NOMO-1 treated with DMSO at 0.1 percent for 48 hours (cell line): ENCODE measurements around the gene ADGRG3.

Experiments
- DNase-seq: peaks from one replicate; lab custom pipeline; 2025; ENCODE audit not compliant: unreplicated experiment; lab: John Stamatoyannopoulos, UW

The ADGRG3 gene

DNA sequence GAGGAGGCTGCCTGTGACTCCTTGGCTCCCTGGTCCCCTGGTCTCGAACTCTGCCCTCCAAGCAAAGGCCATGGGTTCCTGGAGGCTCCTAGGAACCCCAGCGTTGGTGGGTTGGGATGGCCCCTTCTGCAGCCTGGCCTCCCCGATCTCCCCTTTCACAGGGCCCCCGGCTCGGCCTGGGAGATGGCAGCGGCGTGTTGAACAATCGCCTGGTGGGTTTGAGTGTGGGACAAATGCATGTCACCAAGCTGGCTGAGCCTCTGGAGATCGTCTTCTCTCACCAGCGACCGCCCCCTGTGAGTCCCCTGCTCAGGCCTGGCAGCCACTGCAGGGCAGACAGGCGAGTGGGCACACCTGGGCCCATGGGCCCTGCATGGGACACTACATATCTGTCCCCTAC is 10.9 kb downstream of the ADGRG3 start:
- no peak for DNase-seq

DNA sequence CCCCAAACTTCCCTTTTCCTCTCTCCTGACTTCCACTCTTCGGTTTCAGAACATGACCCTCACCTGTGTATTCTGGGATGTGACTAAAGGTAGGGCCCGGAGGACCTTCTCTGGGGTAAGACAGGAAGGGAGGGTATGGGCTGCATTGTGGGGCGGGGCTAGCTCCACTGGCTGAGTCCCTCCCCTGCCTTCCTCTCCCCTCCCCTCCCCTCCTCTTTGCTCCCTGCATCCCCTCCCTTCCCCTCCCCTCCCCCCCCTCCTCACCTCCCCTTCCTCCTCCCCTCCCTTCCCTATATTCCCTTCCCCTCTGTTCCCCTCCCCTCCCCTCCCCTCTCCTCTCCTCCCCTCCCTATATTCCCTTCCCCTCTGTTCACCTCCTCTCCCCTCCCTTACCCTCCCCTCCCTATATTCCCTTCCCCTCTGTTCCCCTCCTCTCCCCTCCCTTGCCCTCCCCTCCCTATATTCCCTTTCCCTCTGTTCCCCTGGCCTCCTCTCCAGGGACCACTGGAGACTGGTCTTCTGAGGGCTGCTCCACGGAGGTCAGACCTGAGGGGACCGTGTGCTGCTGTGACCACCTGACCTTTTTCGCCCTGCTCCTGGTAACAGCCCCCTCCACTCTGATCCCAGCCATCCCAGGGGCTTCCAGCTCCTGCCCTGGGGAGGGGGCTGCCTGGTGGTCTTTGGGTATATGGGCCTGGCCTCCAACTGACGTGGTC is 11.8 kb downstream of the ADGRG3 start:
- no peak for DNase-seq

- peak; percentile 32 for DNase-seq
These were observed 12.8 kb downstream of the ADGRG3 start for GRCh38 chr16:57680842-57681375.

DNA sequence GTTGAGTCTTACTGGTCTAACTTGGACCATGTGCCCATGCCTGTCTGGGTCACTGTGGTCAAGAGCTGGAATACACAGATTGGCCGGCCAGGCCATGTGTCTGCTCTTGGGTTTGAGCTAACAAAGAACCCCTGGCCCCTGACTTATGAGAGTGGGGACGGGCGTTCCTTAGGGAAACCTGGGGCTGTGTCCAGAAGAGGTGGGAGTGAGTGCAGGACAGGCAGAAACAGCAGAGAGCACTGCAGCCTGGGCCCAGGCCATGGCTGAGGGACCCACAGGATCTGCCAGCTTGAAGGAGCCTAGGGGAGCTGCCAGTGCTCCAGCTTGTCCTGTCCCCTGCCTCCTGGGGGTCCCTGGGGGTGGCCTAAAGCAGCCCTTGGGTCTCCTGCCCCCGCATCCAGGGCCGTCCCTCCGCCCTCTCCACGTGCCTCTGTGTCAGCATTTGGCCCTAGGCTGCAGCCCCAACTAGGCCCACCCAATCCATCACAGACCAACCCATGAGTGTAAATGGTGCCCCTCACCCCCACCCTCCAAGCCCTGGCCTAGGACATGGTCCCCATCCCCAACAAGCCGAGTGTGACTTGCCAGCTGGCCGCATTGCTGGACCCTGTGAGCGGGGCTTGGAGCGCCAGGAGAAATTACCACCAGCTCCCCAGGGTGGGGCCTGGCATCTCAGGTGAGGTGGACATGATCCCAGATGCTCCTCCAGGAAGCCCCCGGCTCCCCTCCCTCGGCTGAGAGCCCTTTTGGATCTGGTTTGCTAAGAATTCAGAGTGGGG is 14.0 kb downstream of the ADGRG3 start:
- DNase-seq = no peak

DNA sequence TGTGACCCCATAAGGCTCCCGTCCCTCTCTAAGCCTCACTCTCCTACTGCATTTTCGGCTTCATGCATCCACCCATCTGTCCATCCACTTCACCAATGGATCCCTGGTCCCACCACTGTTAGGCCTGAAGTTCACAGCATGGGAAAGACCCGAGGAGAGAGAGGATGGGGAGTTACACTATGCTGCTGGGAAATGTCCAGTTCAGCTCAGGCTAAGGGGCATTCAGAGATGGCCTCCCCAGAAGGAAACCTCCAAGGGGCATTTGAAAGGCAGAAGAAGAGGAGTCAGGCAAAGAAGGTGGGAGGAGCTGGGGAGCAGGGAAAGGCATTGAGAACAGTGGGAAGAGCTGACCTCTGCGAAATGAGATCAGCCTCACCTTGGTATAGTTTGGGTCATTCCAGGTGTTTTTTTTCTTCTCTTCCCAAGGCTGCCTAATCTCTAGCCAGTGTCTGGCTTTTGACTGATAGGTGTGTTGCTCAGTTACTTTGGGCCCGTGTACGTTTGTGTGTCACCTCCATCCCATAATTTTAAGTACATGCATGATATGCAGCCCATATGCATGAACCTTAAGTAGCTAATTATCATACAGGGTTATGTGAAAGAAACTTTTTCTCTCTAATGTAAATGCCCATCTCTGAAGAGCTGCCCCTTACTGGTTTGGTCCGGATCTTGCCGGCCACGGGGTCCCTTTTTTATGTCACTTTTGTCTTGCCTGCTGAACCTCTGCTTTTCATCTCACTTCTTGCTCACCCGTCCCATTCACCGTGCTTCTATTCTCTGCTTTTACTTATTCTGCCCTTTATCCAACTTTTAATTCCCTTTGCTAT is 14.9 kb downstream of the ADGRG3 start:
- DNase-seq = no peak

- no peak for DNase-seq
These were observed 15.8 kb downstream of the ADGRG3 start for GRCh38 chr16:57683636-57684545.

DNA sequence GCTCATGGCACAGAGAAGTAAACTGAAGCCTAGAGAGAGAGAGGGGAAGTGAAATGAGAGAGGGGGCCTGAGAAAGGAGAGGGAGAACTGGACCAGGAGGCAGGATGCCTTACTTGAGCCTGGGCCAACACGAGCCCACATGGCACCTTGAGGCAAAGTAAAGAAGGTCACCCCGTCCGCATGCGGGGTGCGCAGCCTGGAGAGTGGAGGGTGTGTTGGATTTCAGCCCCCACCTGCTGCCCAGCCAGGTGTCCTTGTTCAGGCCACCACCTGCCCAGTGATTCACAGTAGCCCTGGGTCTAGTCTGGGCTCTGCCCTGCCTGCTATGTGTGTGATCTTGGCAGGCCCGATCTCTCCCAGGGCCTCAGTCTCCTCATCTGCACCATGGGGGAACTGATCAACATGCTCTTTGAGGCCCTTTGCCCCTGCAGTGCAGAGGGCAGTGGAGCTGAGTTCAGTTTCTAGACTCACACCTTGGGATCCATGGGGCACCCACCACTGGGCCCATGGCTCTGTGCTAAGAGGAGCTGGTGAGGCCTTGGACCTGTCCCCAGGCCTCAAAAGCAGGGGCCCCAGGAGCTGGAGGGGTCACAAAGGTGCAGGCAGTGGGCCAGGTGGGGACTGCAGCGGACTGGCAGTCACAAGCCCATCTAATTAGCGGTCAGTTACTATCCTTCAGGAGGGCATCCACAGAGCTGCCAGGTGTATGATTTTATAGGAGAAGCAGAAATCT is 16.7 kb downstream of the ADGRG3 start:
- no peak for DNase-seq

DNA sequence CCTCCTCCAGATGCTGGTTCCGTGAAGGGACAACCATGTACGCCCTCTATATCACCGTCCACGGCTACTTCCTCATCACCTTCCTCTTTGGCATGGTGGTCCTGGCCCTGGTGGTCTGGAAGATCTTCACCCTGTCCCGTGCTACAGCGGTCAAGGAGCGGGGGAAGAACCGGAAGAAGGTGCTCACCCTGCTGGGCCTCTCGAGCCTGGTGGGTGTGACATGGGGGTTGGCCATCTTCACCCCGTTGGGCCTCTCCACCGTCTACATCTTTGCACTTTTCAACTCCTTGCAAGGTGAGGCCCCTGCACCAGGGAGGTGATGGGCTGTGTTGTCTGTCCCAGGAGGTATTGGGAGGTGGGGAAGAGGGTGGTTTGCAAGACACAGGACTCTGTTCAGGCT is 17.5 kb downstream of the ADGRG3 start:
- no peak for DNase-seq

DNA sequence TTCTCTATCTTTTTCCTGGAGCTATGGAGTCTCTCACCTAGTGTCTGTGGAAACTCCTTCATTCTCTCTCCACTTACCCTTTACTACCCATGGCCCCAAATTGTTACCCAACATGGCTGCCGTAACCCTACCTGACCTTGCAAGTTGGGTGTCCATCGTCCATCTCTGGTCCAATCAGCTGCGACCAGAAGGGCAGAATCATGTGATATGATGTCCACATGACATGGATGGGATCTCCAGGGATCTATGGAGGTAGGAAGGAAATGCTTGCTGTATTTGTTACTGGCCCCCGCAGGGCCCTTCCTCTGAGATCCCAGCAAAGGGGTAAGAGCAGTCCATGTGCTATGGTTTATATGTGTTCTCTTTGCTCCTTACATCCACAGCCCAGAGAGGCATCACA is 18.5 kb downstream of the ADGRG3 start:
- DNase-seq = no peak

GRCh38 chr16:57687363-57687929 is 19.3 kb downstream of the ADGRG3 start:
- peak; percentile 16 for DNase-seq

- no peak for DNase-seq
These were observed 20.4 kb downstream of the ADGRG3 start for GRCh38 chr16:57688487-57688986.

GRCh38 chr16:57688987-57689761 is 21.1 kb downstream of the ADGRG3 start:
- DNase-seq = no peak

DNA sequence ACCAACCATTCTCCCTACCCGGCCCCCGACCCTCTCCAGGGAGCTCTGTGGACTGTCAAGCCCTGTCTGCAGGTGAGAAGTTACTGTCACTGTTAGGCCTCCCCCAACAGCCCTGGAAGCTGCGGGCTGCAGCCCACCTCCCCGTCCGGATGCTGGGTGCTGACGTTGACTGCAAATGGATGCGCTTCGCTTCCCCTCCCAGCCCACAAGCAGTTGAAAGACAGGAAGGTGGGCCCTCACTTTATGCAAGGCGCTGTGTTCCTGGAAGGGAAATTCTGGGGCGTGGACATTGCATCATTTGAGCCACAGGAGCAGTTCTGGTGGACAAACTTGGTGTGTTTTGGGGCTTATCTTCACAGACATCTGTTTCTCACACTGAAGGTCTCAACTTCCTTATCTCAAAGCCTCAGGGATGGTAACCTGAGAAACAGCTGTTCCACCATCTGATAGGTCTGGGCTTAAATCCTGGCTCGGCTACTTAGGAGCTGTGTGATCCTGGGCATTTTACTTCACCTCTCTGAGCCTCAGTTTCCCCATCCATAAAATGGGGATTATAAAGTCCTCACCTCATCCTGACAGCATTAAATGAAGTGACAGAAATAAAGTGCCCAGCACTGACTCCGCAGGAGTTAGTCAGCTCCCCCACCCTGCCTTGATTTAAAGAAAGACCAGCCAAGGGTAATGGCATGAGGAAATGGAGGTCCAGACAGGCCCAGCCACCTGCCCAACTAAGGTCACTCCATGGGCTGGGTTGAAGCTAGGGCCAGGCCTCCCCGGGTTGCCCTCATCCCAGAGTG is 21.9 kb downstream of the ADGRG3 start:
- peak; percentile 89 for DNase-seq

GRCh38 chr16:57690782-57691471 is 22.8 kb downstream of the ADGRG3 start:
- no peak for DNase-seq

DNA sequence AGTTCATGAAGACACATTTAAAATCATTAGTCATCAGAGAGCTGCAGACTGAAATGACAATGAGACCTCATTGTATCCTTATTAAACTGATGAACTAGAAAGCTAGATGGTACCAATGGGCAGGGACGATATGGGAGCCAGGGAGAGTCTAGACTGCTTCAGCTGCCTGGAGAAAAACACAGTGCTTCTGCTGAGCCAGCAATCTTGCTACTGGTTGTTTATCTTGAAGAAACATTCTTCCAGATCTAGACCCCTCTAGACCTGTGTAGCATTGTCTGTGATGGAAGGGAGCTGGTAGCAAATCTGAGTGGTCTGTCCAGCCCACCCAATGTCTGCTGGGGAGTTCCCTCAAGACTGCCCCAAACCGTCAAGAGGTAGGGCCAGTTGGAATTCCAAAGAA is 24.5 kb downstream of the ADGRG3 start:
- DNase-seq = no peak

GRCh38 chr16:57693550-57693949 is 25.4 kb downstream of the ADGRG3 start:
- DNase-seq = no peak

DNA sequence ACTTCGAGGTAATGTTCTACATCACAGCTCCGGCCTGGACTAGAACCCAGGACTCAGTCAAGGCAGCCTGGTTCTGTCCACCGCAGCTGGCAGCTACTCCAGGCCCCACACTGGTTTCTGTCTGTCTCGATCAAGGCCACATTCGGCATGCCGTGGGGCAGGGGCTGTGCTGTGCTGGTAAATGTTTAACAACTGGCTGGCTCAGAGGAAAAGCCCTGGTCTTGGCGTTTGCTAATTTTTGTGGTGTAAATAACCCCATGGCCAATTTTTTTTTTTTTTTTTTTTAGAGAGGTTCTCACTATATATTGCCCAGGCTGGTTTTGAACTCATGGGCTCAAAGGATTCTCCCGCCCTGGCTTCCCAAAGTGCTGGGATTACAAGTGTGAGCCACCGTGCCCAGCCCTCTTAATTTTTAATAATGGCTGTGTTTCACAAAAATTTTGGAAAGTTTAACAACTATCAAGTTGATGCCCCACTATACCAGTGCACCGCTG is 26.2 kb downstream of the ADGRG3 start:
- no peak for DNase-seq
